Measurements from ENCODE around the gene BCKDHA. TPM values are rescaled to one million over a fixed set of nuclear protein-coding genes. Genes with fewer than 3 reads are reported as not detected.

BCKDHA gene
- total and polyA plus RNA-seq, 2 experiments from 2014 or later, result 30.3 to 39.6 TPM

DNA sequence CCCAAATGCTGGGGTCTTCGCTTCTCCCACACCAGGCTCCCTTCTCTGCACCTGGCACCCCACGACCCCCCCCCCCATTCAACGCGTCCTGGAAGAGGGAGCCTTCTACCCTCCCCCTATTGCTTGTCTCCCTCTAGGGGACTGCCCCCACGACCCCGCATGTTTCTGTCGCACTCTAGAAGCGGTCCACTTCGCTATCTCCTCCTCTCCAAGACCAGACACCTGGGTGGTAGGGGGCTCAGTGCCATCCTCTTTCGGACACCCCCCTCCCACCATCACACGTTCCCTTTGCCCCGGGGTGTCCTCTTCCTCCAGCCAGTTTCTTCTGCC is 45.4 kb upstream of the BCKDHA start:
- Histone ChIP-seq H3K36me3 (replicated peaks; ENCODE audit: insufficient read depth, low read depth) (no peaks in the 10 kb centered on the region), H3K4me2 (peak overlapping the region; percentile 89), H3K9me3 (ENCODE audit: low read depth) (no peaks in the 10 kb centered on the region), H2AFZ (peak overlapping the region; percentile 11), H4K20me1 (ENCODE audit: insufficient read depth, poor library complexity, severe bottlenecking) (peaks cover 10% of the 10 kb centered on the region), H3K4me1 (ENCODE audit: insufficient read depth) (peaks cover 6% of the 10 kb centered on the region), H3K9me2 (replicated peaks; ENCODE audit: insufficient read depth) (no peaks in the 10 kb centered on the region), H3K79me2 (peaks cover 37% of the 10 kb centered on the region), H3K27ac (peak overlapping the region; percentile 65), H3K4me3 (peak overlapping the region; percentile 80), H3K27me3 (peaks cover 5% of the 10 kb centered on the region)
- no peak for DNase-seq (ENCODE audit: low spot score)
- TF ChIP-seq EZH2phosphoT487 (IDR thresholded peaks at IDR 0.05; ENCODE audit: low read depth, severe bottlenecking, unreplicated experiment), result no peak
- no peak for TF ChIP-seq CTCF (IDR thresholded peaks at IDR 0.05; ENCODE audit: poor library complexity)
- TF ChIP-seq EZH2 (IDR thresholded peaks at IDR 0.05; ENCODE audit: borderline replicate concordance), result peak; percentile 15
- 0% methylated on average over 12 of the region's 12 CpGs for WGBS (ENCODE audit: low lambda C conversion rate, missing lambda C conversion rate)

DNA sequence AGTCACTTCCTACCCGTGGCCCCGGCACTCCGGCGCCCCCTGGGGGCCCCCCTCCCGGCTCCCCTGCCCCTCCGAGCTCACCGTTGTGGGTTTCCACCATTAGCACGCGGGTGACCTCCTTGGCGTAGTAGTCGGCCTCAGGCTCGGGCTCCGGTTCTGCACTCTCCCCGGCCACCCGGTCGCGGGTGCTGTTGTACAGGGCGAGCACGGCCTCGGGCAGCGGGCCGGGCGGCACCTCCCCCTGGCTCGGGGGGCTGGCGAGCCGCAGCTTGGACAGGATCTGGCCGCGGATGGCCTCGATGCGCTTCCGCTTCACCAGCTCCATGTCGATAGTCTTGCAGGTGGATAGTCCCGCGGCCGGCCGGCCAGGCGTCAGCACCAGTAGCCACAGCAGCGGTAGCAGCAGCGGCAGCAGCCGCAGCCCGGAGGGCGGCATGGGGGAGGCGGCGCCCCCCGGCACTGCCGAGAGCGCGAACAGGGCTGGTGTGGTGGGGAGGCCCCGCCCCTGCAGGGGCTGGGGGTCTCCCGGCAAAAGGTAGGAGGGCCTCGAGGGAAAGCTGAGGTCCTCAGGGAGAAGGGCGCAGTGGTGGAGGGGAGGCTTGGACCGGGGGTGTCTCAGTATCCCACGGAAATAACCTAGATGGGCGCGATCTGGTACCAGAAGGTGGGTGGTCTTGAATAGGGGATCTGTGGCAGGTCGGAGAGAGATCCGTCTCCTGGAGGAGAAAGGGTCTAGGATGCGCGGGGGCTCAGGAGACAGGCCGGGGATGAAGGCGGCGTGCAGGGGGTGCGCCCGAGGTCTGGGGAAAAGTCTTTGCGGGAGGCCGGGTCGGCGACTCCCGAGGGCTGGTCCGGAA is 44.8 kb upstream of the BCKDHA start:
- no peaks in the 10 kb centered on the region for H3K9me2 ChIP-seq (replicated peaks; ENCODE audit: insufficient read depth)
- H3K27me3 ChIP-seq, result peaks cover 5% of the 10 kb centered on the region
- H3K36me3 ChIP-seq (replicated peaks; ENCODE audit: insufficient read depth, low read depth), result no peaks in the 10 kb centered on the region
- peaks cover 6% of the 10 kb centered on the region for H3K4me1 ChIP-seq (ENCODE audit: insufficient read depth)
- no peaks in the 10 kb centered on the region for H3K9me3 ChIP-seq (ENCODE audit: low read depth)
- peak; percentile 73 for DNase-seq (ENCODE audit: low spot score)
- H3K4me2 ChIP-seq, result peak overlapping the region; percentile 89
- H3K79me2 ChIP-seq, result peaks cover 37% of the 10 kb centered on the region
- H3K27ac ChIP-seq, result peak overlapping the region; percentile 65
- under 1% methylated on average over 56 of the region's 71 CpGs for WGBS (ENCODE audit: low lambda C conversion rate, missing lambda C conversion rate)
- H4K20me1 ChIP-seq (ENCODE audit: insufficient read depth, poor library complexity, severe bottlenecking), result peaks cover 10% of the 10 kb centered on the region
- peak overlapping the region; percentile 73 for H2AFZ ChIP-seq
- TF ChIP-seq CTCF (IDR thresholded peaks at IDR 0.05; ENCODE audit: poor library complexity), result peak; percentile 47
- TF ChIP-seq EZH2 (IDR thresholded peaks at IDR 0.05; ENCODE audit: borderline replicate concordance), result no peak
- peak overlapping the region; percentile 80 for H3K4me3 ChIP-seq

DNA sequence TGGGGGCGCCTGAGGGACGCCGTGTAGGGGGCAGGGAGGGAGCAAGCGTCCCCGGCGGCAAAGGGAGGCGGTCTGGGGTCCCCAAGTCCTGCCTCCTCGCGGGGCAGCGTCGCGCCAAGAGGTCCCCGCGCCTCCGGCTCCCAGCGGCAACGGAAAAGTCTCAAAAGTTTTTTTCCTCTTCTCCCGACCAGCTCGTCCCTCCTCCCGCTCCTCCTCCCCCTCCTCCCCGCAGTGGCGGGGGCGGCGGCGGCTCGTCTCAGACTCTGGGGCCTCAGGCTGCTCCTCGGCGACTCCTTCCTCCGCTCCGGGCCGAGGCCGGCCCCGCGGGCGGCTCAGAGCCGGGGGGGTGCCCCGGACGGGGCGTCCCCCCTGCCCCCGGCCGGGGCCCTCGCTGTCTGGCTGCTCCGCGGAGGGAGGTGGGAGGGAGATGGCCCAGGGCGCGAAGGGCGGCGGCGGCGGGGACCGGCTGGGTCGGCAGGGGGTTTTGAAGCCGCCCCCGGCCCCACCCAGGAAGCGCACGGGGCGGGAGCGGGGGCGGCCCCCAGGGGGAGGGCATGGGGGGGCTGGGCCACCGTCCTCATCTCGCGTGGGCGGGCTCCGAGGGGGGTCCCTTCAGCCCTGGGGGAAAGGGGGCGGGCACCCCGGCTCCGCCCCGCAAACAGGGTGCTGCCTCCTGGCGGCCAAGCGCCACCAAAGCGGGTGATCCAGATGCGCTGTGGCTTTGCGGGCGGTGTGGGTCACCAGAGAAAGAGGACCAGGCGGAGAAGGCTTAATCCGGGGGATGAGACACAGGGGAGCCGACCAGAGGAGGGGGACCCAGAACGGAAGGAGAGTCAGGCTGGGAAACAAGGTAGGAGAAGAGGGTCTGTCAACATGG is 43.9 kb upstream of the BCKDHA start, which contains the start of gene TGFB1:
TGFB1 (minus strand) TSS at position 457 of the 877 bp plus-strand sequence. CDS start 878 bp downstream, outside the sequence.
- WGBS (ENCODE audit: low lambda C conversion rate, missing lambda C conversion rate), result 2% methylated on average over 25 of the region's 78 CpGs
- peak; percentile 92 for DNase-seq (ENCODE audit: low spot score)
- Histone ChIP-seq H2AFZ (peak within 1 kb of the TSS; percentile 73), H3K4me1 (ENCODE audit: insufficient read depth) (peaks cover 6% of the 10 kb centered on the region), H3K27ac (peak within 1 kb of the TSS; percentile 65), H4K20me1 (ENCODE audit: insufficient read depth, poor library complexity, severe bottlenecking) (peaks cover 10% of the 10 kb centered on the region), H3K36me3 (replicated peaks; ENCODE audit: insufficient read depth, low read depth) (no peaks in the 10 kb centered on the region), H3K4me3 (peak within 1 kb of the TSS; percentile 80), H3K9me3 (ENCODE audit: low read depth) (no peaks in the 10 kb centered on the region), H3K9me2 (replicated peaks; ENCODE audit: insufficient read depth) (no peaks in the 10 kb centered on the region), H3K79me2 (peaks cover 35% of the 10 kb centered on the region), H3K27me3 (peaks cover 5% of the 10 kb centered on the region), H3K4me2 (peak within 1 kb of the TSS; percentile 89)
- TF ChIP-seq CTCF (IDR thresholded peaks at IDR 0.05; ENCODE audit: poor library complexity) (peak; percentile 94), EZH2phosphoT487 (IDR thresholded peaks at IDR 0.05; ENCODE audit: low read depth, severe bottlenecking, unreplicated experiment) (no peak), EZH2 (IDR thresholded peaks at IDR 0.05; ENCODE audit: borderline replicate concordance) (no peak)

All from hepatocyte (in vitro differentiated cells).